Stimulated activated naive CD8-positive, alpha-beta T cell treated with anti-CD3 and anti-CD28 coated beads, Interleukin-15, amount 100 ng/mL, for 72 hours (primary cell): ENCODE results near the gene HRG.

ENCODE experiments used
- ATAC-seq: fragments of 150-1000 bp; cut with Tn5 transposase; 2 replicates; pipeline ENCODE4 v1.10.0; 2021; ENCODE audit warnings: mild to moderate bottlenecking, moderate library complexity
- DNase-seq, 2 donors: peaks; one replicate each; pipeline ENCODE4 v3.0.0; 2021 to 2022
- H3K27ac Mint-ChIP-seq, 2 donors: one replicate each; pipeline ENCODE4 v1.8.0; 2022; ENCODE audit warnings: mild to moderate bottlenecking in 2 of 2, mixed read lengths in 2 of 2, moderate library complexity in 2 of 2
- H3K27me3 Mint-ChIP-seq: one replicate; pipeline ENCODE4 v1.8.0; 2022; ENCODE audit warnings: mixed read lengths
- H3K4me1 Mint-ChIP-seq: one replicate; pipeline ENCODE4 v1.8.0; 2022; ENCODE audit warnings: mild to moderate bottlenecking, mixed read lengths
- H3K4me3 Mint-ChIP-seq, 2 donors: one replicate each; pipeline ENCODE4 v1.8.0; 2022; ENCODE audit warnings: mild to moderate bottlenecking in 2 of 2, mixed read lengths in 2 of 2, moderate library complexity in 1 of 2
- H3K9me3 Mint-ChIP-seq, 2 donors: one replicate each; pipeline ENCODE4 v1.8.0; 2022; ENCODE audit warnings: mixed read lengths in 2 of 2

Gene HRG

GRCh38 chr3:186719945-186720739 is 54.3 kb downstream of the HRG start:
- Mint-ChIP-seq H3K4me3 (no peak overlapping the region), H3K27me3 (peaks cover 7% of the 10 kb centered on the region), H3K9me3 (no peaks in the 10 kb centered on the region), H3K27ac (no peak overlapping the region), H3K4me1 (no peaks in the 10 kb centered on the region)
- ATAC-seq (no peak), DNase-seq (no peak)

GRCh38 chr3:186722457-186722856 is 56.6 kb downstream of the HRG start:
- H3K9me3 Mint-ChIP-seq: no peaks in the 10 kb centered on the region
- no peaks in the 10 kb centered on the region for H3K4me1 Mint-ChIP-seq
- no peak overlapping the region for H3K4me3 Mint-ChIP-seq
- DNase-seq (no peak), ATAC-seq (no peak)
- no peak overlapping the region for H3K27ac Mint-ChIP-seq
- H3K27me3 Mint-ChIP-seq: peaks cover 7% of the 10 kb centered on the region

DNA sequence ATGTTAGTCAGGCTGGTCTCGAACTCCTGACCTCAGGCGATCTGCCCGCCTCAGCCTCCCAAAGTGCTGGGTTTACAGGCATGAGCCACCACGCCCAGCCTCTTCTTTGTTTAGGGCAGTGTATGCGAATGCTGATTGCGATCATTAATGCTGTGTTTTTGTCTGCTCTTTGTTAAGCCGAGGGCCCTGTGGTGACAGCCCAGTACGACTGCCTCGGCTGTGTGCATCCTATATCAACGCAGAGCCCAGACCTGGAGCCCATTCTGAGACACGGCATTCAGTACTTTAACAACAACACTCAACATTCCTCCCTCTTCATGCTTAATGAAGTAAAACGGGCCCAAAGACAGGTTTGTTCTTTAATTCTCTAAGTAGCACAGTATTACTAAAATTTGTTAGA is 59.1 kb downstream of the HRG start:
- no peak overlapping the region for H3K4me3 Mint-ChIP-seq
- ATAC-seq: no peak

More for the DNA sequence above, 59.1 kb downstream of the HRG start:
- Mint-ChIP-seq H3K27ac (no peak overlapping the region), H3K27me3 (peaks cover 7% of the 10 kb centered on the region), H3K4me1 (no peaks in the 10 kb centered on the region), H3K9me3 (no peaks in the 10 kb centered on the region)
- no peak for DNase-seq
